Measurements from ENCODE around the gene GBGT1.
A peak's percentile ranks its signal among the peaks of the same experiment; 100 is the strongest.

GRCh38 chr9:133147412-133148198 lies 16.1 kb downstream of the GBGT1 start:
- TF ChIP-seq EP300 (IDR thresholded peaks at IDR 0.05) (no peak), CTCF (IDR thresholded peaks at IDR 0.05) (peak; percentile 92 to 98 (median 96))
